ENCODE data around the gene CD300H. TPM values are rescaled to one million over a fixed set of nuclear protein-coding genes. Genes with fewer than 3 reads are reported as not detected.
"Not testable (repeated sequence)": the region's sequence is repeated elsewhere in the genome, so short reads cannot be mapped to it uniquely, and the experiment has no call there.

Gene CD300H
- total RNA-seq, 2 experiments from 2014 or later: not detected

DNA sequence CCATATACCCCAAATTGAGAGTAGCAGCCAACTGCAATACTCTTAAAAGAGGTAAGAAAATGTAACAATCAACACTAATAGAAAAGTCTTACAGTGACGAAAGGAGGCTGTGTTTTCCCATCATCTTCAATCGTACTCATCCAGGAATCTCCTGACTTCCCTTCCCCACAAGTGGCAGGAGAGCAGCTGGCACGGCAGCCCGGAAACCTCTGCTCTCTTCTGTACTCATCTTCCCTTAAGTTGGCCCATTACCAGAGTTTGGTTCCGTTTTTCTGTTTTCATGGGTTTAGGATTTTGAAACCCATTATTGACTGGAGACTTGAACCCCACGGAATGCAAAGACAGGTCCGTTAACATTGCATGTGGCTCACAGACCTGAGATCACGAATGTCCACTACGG is 11.7 kb upstream of the CD300H start:
- H3K27ac Mint-ChIP-seq: no peak overlapping the region
- H3K27me3 Mint-ChIP-seq: peaks cover 21% of the 10 kb centered on the region
- H3K4me1 Mint-ChIP-seq: peaks cover 14% of the 10 kb centered on the region
- CTCF ChIA-PET: interaction anchor here (2.7 kb wide), 1 partner anchor 12 kb away, joined by 13 read pairs; the partner anchor contains the start of gene CD300H
- no peak overlapping the region for H3K4me3 Mint-ChIP-seq
- DNase-seq: no peak
- no peaks in the 10 kb centered on the region for H3K36me3 Mint-ChIP-seq
- ATAC-seq: no peak
- no peaks in the 10 kb centered on the region for H3K9me3 Mint-ChIP-seq (ENCODE audit: low read depth)

DNA sequence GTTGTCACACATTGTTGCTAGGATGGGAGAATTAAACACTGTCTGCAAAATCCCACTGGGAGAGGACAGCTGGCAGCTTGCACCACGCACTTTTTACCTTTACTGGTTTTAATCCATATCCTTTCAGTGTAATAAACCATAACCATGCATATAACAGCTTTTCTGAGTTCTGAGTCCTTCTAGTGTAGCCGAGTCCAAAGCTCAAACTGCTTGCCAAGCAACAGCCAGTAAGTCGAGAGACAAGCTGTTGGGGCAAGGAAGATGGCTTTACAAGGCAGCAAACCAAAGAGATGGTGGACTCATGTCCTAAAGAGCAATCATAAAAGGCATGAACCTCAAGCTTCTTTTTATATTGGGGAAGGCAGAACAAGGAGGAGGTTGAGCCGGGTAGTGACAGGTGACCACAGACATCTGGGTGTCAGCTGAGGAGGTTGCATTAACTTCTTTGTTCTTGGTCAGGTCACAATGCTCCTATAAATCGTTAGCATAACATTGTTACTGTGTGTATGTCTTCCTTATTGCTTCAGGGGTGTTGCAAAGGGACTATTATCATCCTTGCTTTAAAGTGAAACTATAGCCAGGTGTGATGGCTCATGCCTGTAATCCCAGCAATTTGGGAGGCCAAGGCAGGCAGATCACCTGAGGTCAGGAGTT is 7.3 kb upstream of the CD300H start:
- Mint-ChIP-seq H3K9me3 (ENCODE audit: low read depth) (no peaks in the 10 kb centered on the region), H3K4me3 (no peak overlapping the region), H3K36me3 (no peaks in the 10 kb centered on the region), H3K27ac (no peak overlapping the region), H3K4me1 (peaks cover 4% of the 10 kb centered on the region), H3K27me3 (peaks cover 45% of the 10 kb centered on the region)
- DNase-seq: no peak
- no peak for ATAC-seq
- CTCF ChIA-PET: interaction anchor here (1.5 to 2.2 kb wide), 2 partner anchors 8 to 12 kb away, joined by 5 to 6 read pairs; no protein-coding TSS in a partner anchor

DNA sequence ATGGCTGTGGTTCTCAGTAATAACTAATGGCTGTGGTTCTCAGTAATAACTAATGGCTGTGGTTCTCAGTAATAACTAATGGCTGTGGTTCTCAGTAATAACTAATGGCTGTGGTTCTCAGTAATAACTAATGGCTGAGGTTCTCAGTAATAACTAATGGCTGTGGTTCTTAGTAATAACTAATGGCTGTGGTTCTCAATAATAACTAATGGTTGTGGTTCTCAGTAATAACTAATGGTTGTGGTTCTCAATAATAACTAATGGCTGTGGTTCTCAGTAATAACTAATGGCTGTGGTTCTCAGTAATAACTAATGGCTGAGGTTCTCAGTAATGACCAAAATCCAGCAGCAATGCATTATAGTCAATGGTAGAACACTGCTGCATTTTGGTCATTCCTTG is 6.3 kb upstream of the CD300H start:
- ATAC-seq; H3K9me3 Mint-ChIP-seq (ENCODE audit: low read depth); H3K27ac Mint-ChIP-seq; H3K4me1 Mint-ChIP-seq; H3K4me3 Mint-ChIP-seq; H3K36me3 Mint-ChIP-seq; DNase-seq: not testable (repeated sequence)
- CTCF ChIA-PET: interaction anchor here (1.5 to 2.2 kb wide), 2 partner anchors 7 to 13 kb away, joined by 5 to 6 read pairs; no protein-coding TSS in a partner anchor
- H3K27me3 Mint-ChIP-seq: peaks cover 51% of the 10 kb centered on the region

DNA sequence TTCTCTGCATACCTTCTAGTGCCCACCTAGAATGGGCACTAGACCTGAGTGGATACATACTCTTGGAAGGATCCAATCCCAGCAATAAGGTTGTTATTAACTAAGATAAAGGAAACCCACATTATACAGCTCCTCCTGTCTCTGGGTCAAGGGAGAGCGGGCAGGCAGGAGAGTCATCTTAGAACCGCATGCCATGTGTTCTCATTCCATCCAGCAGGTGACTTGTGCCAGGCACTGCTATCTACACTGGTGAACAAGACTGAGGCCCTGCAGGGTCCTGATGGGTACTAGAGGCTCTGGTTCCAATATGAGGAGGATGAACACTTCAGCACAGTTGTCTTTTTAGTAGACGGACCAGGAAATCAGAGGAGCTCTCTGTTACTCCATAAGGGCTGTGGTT is 5.9 kb upstream of the CD300H start:
- Mint-ChIP-seq H3K27ac (no peak overlapping the region), H3K9me3 (ENCODE audit: low read depth) (peaks cover 3% of the 10 kb centered on the region), H3K4me1 (peaks cover 10% of the 10 kb centered on the region), H3K27me3 (peaks cover 55% of the 10 kb centered on the region), H3K4me3 (no peak overlapping the region), H3K36me3 (no peaks in the 10 kb centered on the region)
- DNase-seq: no peak
- ATAC-seq: no peak
- CTCF ChIA-PET: interaction anchor here (2.2 kb wide), 1 partner anchor 14 kb away, joined by 5 read pairs; no protein-coding TSS in a partner anchor

DNA sequence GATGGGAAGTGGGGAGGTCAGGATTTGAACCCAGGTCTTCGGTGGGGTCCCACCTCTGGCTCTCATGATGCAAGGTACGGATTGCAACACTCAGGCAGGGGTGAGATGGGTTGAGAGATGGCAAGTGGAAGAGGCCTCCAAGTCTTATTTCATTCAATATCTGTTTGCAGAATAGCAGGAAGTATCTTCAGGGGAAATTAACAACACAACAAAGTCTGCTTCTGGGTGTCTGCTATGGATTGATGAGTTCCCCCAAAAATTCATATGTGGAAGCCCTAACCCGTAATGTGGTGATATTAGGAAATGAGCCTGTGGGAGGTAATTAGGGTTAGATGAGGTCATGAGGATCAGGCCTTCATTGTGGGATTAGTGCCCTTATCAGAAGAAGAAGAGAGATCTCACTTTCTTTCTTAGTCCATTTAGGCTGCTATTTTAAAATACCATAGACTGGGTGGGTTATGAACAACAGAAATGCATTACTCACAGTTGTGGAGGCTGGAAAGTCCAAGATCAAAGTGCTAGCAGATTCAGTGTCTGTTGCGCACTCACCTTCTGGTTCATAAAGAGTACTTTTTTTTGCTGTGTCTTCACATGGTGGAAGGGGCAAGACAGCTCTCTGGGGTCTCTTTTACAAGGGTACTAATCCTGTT is 4.4 kb upstream of the CD300H start:
- CTCF ChIA-PET: no interaction called here
- no peaks in the 10 kb centered on the region for H3K36me3 Mint-ChIP-seq
- H3K4me3 Mint-ChIP-seq: no peak overlapping the region
- DNase-seq: no peak
- ATAC-seq: no peak
- peaks cover 58% of the 10 kb centered on the region for H3K27me3 Mint-ChIP-seq
- H3K4me1 Mint-ChIP-seq: peaks cover 10% of the 10 kb centered on the region
- no peak overlapping the region for H3K27ac Mint-ChIP-seq
- H3K9me3 Mint-ChIP-seq (ENCODE audit: low read depth): peaks cover 3% of the 10 kb centered on the region

DNA sequence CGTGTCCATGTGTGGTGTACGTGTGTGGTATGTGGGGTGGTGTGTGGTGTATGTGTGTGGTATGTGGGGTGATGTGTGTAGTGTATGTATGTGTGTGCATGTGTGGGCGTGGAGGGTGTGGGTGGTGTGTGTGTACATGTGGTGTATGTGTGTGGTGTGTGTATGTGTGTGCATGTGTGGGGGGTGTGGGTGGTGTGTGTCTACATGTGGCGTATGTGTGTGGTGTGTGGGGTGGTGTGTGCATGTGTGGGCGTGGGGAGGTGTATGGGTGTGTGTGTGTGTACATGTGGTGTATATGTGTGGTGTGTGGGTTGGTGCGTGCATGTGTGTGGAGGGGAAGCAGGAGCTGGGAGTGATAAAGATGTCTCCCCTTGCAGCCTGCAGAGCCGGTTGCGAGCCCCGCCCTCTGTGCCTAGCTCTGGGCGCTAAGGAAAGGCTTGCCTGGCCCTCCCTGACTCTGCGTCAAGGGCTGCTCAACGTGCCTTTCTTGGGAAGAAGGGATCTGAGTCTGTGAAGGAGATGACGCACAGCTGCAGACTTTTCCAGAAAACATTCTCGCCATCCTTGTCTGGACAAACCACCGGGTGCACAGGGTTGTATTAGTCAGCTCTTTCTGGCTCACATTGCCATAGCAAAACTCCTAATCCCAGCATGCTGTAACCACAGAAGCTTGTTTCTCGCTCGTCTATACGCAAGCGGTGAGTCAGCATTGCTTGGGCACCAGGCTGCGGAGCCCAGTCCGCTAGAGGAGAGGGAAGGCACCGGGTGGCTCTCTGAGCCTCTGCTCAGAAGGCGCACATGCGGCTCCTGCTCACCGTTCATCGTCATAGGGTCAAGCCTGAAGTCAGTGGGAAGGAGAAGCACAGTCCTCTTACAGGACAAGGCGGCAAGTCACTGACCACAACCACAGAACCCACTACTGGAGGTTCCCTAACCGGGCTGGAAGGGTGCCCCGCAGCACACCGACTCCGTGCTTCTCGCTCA is 2.0 kb upstream of the CD300H start:
- H3K9me3 Mint-ChIP-seq (ENCODE audit: low read depth): peaks cover 3% of the 10 kb centered on the region
- DNase-seq (no peak), ATAC-seq (peak; percentile 36)
- peaks cover 10% of the 10 kb centered on the region for H3K4me1 Mint-ChIP-seq
- CTCF ChIA-PET: interaction anchor here (0.7 to 2.3 kb wide), 2 partner anchors 88 to 168 kb away, joined by 3 to 7 read pairs; partner anchors contain the start of gene RAB37
- H3K27ac Mint-ChIP-seq: no peak overlapping the region
- H3K27me3 Mint-ChIP-seq: peaks cover 51% of the 10 kb centered on the region
- H3K4me3 Mint-ChIP-seq: no peak overlapping the region
- no peaks in the 10 kb centered on the region for H3K36me3 Mint-ChIP-seq

DNA sequence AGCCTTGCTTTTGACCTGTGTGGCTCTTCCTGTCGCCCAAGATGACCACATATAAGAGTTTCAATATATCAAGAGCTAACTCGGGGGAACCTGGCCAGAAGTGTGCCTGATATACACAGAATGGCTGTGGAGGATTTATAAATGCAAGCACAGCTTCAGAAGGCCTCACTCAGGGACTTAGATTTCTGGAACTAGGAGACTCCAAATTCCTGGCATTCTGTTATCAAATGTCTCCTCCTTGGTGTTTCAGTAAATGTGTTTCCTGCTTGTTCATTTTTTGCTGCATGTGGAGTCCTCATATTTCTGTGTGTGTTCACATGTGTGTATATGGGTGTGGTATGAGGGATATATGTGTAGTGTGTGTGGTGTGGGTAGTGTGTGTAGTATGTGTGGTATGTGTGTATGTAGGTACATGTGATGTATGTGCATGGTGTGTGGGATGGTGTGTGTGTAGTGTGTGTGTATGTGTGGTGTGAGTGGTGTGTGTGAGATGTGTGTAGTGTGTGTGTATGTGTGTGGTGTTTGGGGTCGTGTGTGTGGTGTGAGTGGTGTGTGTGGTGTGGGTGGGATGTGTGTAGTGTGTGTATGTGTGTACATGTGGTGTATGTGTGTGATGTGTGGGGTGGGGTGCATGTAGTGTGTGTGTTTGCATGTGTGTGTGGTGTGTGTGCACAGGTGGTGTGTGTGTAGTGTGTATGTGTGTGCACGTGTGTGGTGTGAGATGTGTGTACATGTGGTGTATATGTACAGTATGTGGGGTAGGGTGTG is 981 bp upstream of the CD300H start:
- DNase-seq (no peak), ATAC-seq (no peak)
- no peaks in the 10 kb centered on the region for H3K36me3 Mint-ChIP-seq
- H3K4me3 Mint-ChIP-seq: no peak overlapping the region
- peaks cover 51% of the 10 kb centered on the region for H3K27me3 Mint-ChIP-seq
- CTCF ChIA-PET: interaction anchor here (0.6 kb wide), 1 partner anchor 94 kb away, joined by 3 read pairs; no protein-coding TSS in a partner anchor
- H3K27ac Mint-ChIP-seq: no peak overlapping the region
- peaks cover 3% of the 10 kb centered on the region for H3K9me3 Mint-ChIP-seq (ENCODE audit: low read depth)
- H3K4me1 Mint-ChIP-seq: peaks cover 10% of the 10 kb centered on the region

DNA sequence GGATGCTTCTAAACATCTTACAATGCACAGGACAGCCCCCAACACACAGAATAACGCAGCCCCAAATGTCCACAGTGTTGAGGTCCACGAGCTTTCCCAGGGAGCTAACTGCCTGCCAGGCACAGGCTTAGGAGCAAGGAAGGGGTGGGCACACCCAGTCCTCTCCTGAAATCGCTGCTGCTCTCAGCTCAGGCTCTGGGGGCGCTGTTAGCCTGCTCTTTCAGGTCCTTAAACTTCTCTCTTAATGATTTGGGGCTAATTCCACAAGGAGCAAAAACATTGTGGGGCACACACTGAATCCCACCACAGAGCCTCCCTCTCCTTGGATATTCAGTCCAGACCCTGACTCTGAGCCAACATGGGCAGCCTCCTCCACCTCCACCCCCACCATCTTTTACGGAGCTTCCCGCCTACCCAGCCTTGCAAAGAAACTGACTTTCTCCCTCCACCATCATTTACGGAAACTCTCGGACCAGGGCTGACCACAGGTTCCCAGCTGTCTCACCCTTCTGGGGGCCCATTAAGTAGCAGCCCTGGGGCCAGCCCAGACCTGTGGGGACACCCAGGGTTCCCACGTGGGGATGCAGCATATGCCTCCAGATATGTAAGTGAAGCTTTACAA is 1.1 kb downstream of the CD300H start:
- peaks cover 43% of the 10 kb centered on the region for H3K27me3 Mint-ChIP-seq
- CTCF ChIA-PET: interaction anchor here (0.6 to 3.5 kb wide), 33 partner anchors 8 to 292 kb away, joined by 3 to 22 read pairs (median 4); partner anchors contain the start of genes CD300C, CD300LB, CD300LD and GPR142
- ATAC-seq: peak; percentile 45

DNA sequence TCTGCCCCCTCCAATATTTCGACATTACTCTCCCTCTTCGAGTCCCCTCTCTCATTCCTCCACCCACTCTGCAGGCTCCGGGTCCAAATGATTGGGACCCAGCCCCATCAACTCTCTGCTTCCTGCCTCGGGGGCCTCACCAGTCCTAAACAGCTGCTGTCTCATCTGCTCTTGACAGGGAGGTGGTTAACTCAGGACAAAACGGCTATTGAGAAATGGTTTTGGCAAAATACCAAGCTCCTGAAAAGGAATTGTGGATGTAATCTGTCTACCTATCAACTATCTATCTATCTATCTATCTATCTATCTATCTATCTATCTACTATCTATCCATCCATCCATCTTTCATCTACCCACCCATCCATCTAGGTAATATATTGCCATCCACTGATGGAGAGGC is 2.2 kb downstream of the CD300H start:
- Mint-ChIP-seq H3K9me3 (ENCODE audit: low read depth) (peaks cover 3% of the 10 kb centered on the region), H3K27ac (no peak overlapping the region), H3K27me3 (peaks cover 37% of the 10 kb centered on the region), H3K36me3 (no peaks in the 10 kb centered on the region), H3K4me1 (peaks cover 10% of the 10 kb centered on the region), H3K4me3 (no peak overlapping the region)
- ATAC-seq (no peak), DNase-seq (no peak)
- CTCF ChIA-PET: interaction anchor here (0.7 to 3.5 kb wide), 8 partner anchors 8 to 171 kb away, joined by 3 to 22 read pairs (median 4); no protein-coding TSS in a partner anchor

More for the DNA sequence above, 1.1 kb downstream of the CD300H start:
- H3K27ac Mint-ChIP-seq: no peak overlapping the region
- DNase-seq: peak; percentile 53
- no peak overlapping the region for H3K4me3 Mint-ChIP-seq
- peaks cover 10% of the 10 kb centered on the region for H3K4me1 Mint-ChIP-seq
- H3K9me3 Mint-ChIP-seq (ENCODE audit: low read depth): peaks cover 3% of the 10 kb centered on the region
- no peaks in the 10 kb centered on the region for H3K36me3 Mint-ChIP-seq

DNA sequence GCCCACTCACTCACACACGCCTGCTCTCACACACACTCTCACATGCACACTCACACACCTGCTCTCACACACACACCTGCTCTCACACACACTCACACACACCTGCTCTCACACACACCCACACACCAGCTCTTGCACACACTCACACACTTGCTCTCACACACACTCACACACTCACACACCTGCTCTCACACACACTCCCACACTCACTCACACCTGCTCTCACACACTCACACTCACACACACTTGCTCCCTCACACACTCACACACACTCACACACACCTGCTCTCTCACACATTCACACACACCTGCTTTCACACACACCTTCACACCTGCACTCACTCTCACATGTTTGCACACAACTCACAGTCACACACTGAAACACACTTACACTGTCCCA is 4.0 kb downstream of the CD300H start:
- Mint-ChIP-seq H3K36me3 (no peaks in the 10 kb centered on the region), H3K9me3 (ENCODE audit: low read depth) (peaks cover 2% of the 10 kb centered on the region), H3K4me1 (peaks cover 8% of the 10 kb centered on the region), H3K4me3 (no peak overlapping the region), H3K27me3 (peaks cover 25% of the 10 kb centered on the region), H3K27ac (no peak overlapping the region)
- CTCF ChIA-PET: no interaction called here
- ATAC-seq (no peak), DNase-seq (no peak)

DNA sequence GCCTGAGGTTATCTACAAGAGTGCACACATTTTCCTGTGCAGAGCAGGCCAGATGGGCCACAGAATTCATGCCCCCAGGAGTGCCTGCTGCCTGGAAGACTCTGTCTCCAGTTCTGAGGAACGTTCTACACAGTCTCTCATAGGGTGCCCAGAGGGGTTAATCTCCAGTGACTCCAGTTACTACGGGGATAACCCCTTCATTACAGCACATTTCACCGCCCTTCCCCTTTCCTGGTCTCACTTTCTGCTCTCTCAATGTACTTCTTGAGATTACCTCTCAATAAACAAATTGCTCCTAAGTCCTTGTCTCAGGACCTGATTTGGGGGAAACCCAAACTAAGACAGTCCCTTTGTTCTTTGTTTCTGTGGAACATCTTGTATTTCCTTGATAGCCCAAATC is 5.7 kb downstream of the CD300H start:
- peaks cover 6% of the 10 kb centered on the region for H3K4me1 Mint-ChIP-seq
- CTCF ChIA-PET: interaction anchor here (1.3 kb wide), 1 partner anchor 16 kb away, joined by 3 read pairs; the partner anchor contains the start of gene CD300C
- peaks cover 17% of the 10 kb centered on the region for H3K27me3 Mint-ChIP-seq

DNA sequence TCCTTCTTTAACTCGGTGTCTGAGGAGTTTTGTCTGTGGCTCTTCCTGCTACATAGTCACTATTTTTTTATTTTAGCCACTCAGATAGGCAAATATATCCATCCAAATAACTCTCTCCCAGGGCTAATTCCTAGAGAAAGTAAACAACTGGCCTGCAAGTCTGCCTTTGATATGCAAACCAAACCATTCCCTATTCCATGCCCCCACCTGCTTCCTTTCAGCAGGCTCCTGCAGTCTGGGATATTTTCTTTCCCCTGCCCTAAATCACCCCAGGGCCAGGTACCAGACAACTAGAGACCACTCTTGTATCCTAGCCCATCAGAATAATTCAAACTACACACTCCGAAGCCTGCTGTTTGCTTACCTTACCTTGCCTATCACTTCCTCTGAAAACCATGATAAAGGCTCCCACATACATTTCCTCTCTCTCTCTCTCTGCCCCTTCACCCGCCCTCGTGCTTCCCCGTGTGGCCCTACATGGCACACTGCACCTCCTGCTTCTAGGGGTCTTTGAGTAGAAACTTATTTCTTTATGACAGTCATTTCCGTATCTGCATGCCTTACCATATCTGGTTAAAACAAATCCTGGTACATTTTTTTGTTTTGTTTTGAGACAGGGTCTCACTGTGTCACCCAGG is 8.3 kb downstream of the CD300H start:
- Mint-ChIP-seq H3K27me3 (peaks cover 12% of the 10 kb centered on the region), H3K4me3 (no peak overlapping the region), H3K27ac (no peak overlapping the region), H3K4me1 (peaks cover 6% of the 10 kb centered on the region), H3K9me3 (ENCODE audit: low read depth) (no peaks in the 10 kb centered on the region), H3K36me3 (no peaks in the 10 kb centered on the region)
- DNase-seq: no peak
- ATAC-seq: no peak
- CTCF ChIA-PET: no interaction called here

More for the DNA sequence above, 5.7 kb downstream of the CD300H start:
- DNase-seq (no peak), ATAC-seq (no peak)
- Mint-ChIP-seq H3K9me3 (ENCODE audit: low read depth) (no peaks in the 10 kb centered on the region), H3K36me3 (no peaks in the 10 kb centered on the region), H3K4me3 (no peak overlapping the region), H3K27ac (no peak overlapping the region)

All from activated CD8-positive, alpha-beta memory T cell treated with anti-CD3 and anti-CD28 coated beads, Interleukin-2, amount 10 ng/mL, durations not matched to agents 7 days and 5 days (primary cell).